GM21529 (cell line): ENCODE measurements around the gene PPIH.
A peak's percentile ranks its signal among the peaks of the same experiment; 100 is the strongest.
"Not testable (repeated sequence)": the region's sequence is repeated elsewhere in the genome, so short reads cannot be mapped to it uniquely, and the experiment has no call there.

ENCODE experiments used
- ATAC-seq: cut with Tn5 transposase; IDR thresholded peaks from one replicate; pipeline ENCODE4 v1.9.1; 2021; ENCODE audit not compliant: unreplicated experiment

Gene PPIH

DNA sequence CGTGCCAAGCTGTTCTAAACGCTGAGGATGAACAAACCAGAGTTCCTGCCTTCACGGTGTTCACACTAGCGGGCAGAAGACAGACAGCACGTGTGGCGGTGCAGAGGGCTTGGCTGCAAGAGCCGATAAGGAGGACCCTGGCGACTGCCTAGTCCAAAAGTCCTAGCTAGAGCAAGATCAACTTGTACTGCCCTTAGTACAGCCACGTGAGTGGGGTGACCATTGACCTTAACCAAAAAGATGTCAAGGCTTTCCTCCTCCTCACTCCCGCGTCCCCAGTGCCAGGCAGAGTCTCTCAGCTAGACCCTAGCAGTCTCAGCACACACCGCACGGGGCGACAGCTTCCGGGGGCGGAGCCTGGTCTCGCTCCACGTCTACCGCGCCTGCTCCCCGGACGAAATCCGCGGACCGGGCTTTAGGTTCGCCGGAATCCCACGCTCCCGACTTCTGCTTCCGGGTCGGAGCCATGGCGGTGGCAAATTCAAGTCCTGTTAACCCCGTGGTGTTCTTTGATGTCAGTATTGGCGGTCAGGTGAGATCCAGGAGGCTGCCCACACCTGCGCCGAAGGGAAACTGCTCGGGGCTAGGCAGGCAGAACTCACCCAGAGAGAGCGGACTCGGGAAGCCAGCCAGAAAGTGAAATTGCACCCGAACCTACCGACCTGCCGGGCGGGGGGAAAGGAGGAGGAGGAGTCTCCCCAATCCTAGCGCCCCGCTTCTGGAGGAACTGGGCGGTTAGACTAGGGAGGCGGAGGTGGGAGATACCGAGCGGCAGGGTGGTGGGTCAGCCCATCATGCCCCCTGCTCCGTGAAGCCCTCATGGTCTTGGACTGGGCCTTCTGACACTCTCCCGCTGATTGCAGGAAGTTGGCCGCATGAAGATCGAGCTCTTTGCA lies at the start of gene PPIH:
Gene PPIH, plus strand, starts transcription at position 443 of the 896 bp plus-strand sequence. Its CDS starts 24 bp downstream, at position 467.
- peak; percentile 94 for ATAC-seq

GRCh38 chr1:42613803-42614131 lies 44.5 kb upstream of the PPIH start:
- no peak for ATAC-seq

- ATAC-seq, result no peak
Measured at GRCh38 chr1:42618866-42619265, 39.4 kb upstream of the PPIH start.

- ATAC-seq, result no peak
Measured at GRCh38 chr1:42620307-42620706, 37.9 kb upstream of the PPIH start.

DNA sequence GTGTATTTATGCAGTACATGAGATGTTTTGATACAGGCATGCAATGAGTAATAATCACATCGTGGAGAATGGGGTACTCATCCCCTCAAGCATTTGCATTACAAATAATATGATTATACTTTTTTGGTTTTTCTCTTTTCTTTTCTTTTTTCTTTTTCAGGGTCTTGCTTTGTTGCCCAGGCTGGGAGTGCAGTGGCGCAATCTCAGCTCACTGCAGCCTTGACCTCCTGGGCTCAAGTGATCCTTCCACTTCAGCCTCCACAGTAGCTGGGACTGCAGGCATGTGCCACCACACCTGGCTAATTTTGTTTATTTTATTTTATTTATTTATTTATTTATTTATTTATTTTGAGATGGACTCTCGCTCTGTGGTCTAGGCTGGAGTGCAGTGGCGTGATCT lies 37.0 kb upstream of the PPIH start:
- not testable (repeated sequence) for ATAC-seq

GRCh38 chr1:42627205-42627604 lies 31.0 kb upstream of the PPIH start:
- not testable (repeated sequence) for ATAC-seq

DNA sequence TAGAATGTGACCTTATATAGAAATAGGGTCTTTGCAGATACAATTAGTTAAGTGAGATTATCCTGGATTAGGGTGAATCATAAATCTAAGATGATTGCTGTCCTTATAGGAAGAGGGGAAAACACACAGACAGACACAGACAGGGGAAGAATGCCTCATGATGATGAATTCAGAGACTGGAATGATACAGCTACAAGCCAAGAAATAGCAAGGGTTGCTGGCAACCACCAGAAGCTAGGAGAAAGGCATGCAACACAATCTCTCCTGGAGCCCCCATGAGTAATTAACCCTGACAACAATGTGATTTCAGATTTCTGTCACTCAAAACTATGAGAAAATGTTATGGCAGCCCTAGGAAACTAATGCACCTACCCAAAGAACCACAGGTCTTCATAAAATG lies 19.1 kb upstream of the PPIH start:
- ATAC-seq, result no peak

- ATAC-seq, result no peak
Measured at GRCh38 chr1:42646056-42646455, 12.2 kb upstream of the PPIH start.

DNA sequence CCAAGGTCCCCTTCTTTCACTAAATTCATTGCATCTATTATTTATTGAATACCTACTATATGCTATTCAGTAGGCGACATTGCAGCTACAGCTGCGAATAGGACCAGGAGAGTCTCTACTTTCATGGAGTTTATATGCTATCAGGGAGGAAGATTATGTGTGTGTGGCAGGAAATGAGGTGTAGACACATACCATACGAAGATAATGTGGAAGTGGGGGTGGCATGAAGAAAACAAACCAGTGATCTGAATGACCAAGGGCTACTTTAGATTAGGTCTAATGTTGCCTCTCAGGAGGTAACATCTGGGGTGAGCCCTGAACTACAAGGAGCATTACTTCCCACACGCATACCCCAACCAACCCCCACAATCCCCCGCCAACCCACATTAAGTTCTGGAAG lies 1.0 kb upstream of the PPIH start:
- ATAC-seq, result no peak

- ATAC-seq, result peak; percentile 3
Measured at GRCh38 chr1:42658877-42659337, 684 bp downstream of the PPIH start.

DNA sequence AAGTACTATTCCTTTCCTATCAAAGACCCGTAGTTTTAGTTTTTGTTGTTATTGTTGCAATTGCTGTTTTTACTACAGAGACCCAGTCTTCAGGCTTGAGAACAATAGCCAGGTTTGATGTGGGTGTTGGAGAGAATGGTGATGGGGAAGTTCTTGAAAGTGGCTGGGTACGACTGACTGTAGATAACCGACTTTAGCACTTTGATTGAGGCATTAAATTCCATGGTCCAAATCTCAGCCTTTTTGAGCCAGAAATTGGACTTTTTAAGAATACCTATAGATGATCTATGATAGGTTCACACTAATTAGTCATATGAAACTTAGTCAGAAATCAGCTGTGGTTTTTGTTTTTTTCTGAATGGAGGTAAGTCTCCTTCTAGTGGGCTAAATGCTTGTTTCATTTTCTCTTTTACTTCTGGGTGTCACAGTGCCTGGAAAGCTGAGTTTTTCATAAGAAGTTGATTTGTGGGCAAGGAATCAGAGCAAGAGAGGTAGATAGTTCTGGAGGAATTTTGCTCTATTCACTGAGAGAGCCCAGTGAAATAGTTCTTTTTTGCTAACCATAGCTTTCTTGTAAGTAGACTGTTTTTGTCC lies 2.8 kb downstream of the PPIH start:
- ATAC-seq, result no peak

GRCh38 chr1:42669936-42670335 lies 11.7 kb downstream of the PPIH start:
- no peak for ATAC-seq

DNA sequence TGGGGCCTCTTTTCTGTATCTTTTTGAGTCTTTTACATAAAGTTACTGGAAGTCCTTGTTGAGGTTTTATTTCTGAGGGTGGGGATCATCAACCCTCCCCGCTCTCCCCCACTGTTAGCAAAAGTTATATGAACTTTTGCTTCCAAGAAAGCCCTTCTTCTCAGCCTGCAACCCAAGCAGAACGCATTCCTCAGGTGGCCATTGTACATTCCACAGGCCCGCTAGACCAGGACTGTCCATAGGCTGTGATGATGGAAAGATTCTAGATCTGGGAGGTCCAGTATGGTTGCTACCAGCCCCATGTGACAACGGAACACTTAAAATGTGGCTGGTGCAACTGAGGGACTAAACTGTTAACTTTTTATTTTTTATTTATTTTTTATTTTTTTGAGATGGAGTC lies 12.2 kb downstream of the PPIH start:
- no peak for ATAC-seq

- ATAC-seq, result no peak
Measured at GRCh38 chr1:42674214-42674613, 16.0 kb downstream of the PPIH start.

DNA sequence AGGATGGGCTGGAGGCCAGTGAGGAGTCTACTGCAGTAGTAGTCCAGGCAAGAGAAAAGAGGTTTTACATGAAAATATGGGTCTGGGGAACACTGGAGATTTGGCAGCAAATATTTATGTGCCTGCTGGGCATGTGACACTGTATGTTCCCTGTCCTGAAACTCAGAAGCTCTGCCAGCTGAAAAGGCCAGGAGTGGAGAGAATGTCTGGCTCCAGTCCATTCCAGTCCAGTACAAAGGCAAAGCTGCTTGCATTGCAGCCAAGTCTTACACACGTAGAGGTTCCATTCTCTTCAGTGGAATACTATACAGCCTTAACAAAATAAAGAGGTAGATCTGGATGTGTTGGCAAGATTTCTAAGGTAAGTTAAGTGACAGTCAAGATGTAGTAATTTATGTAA lies 16.5 kb downstream of the PPIH start:
- no peak for ATAC-seq

GRCh38 chr1:42675467-42675866 lies 17.2 kb downstream of the PPIH start:
- ATAC-seq, result no peak

DNA sequence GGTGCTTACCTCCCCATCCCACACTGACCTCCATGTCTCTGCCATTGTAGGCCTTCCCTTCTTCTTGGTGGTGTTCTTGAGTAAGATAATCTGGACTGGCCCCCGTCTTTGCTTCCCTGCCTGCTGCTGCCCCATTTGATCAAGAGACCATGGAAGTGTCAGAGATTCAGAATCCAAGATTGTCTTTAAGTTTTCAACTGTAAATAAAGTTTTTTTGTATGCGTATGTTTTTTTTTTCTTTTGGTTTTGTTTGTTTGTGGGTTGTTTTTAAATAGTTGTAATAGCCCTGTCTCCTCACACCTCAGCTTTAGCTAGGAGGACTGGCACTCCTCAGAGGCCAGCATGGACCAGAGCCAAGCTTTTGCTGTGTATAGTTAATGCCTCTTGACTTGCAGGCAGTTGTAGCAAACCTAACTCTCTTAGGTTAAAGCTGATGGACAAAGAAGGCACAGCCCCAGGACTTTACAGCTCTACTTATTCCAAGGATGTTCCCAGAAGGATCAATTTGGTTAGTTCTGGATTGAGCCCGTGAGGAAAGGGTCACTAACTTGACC lies 18.4 kb downstream of the PPIH start:
- ATAC-seq, result no peak

- ATAC-seq, result no peak
Measured at GRCh38 chr1:42679364-42679983, 21.3 kb downstream of the PPIH start.

- ATAC-seq, result no peak
Measured at GRCh38 chr1:42680055-42680454, 21.8 kb downstream of the PPIH start.

DNA sequence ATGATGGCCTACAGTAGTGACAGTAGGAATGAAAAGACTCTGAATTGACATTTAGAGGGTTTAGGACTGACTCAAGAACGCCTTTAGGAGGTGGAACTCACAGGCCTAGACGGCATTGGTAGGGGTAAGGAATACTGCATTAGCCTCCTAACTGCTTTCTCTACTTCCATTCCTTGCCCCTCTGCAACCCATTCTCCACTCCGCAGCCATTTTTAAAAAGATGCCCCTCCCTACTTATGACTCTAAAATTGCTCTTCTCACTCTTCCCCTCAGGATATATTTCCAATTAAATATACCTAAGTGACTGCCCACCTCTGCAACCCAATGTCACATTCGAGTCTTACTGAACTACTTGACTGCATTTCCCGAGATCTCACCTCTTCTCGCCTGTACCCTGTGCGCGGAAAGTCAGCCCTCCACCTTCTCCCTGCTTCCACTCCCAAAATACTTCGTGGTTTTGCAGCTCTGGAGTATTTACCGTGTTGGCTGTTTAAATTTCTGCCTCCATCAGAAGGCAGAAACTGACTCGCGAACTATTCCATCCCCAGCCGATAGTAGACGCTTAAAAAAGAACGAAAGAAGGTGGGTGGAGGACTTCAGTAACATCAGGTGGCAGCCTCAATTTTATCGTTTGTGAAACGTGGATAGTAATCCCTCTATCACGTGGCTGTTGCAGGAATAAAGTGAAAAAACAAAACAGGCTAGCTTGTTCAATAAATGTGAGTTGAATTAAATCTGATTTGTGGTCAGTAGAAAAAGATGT lies 22.9 kb downstream of the PPIH start:
- ATAC-seq, result no peak
